HG02571 (cell line): Measurements from ENCODE around the gene CTDSP2.
A peak's percentile ranks its signal among the peaks of the same experiment; 100 is the strongest.
"Not testable (repeated sequence)": the region's sequence is repeated elsewhere in the genome, so short reads cannot be mapped to it uniquely, and the experiment has no call there.

ENCODE experiments used
- ATAC-seq: cut with Tn5 transposase; IDR thresholded peaks from one replicate; pipeline ENCODE4 v1.9.1; 2021; ENCODE audit warnings: mild to moderate bottlenecking, moderate library complexity; ENCODE audit not compliant: unreplicated experiment

CTDSP2 gene

DNA sequence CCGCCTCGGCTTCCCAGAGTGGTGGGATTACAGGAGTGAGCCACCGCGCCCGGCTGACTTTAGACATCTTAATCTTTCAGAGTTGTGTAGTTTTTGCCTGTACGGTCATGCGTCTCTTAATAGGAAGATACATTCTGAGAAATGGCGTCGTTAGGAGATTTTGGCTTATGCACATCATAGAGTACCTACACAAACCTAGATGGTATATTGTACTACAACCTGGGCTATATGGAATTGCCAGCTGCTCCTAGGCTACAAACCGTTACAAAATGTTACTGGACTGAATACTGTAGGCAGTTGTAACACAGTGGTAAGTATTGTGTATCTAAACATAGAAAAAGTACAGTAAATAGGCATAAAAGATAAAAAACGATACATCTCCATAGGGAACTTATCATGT is 62.7 kb downstream of the CTDSP2 start:
- no peak for ATAC-seq

DNA sequence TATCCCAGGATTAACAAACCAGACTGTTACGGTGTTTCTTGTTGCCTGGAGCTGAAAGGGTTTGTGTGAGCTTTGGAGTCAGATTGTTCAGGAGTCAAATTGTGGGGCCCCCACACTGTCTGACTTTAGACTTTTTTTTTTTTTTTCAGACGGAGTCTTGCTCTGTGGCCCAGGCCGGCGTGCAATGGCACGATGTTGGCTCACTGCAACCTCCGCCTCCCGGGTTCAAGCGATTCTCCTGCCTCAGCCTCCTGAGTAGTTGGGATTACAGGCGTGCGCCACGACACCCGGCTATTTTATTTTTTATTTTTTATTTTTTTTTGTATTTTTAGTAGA is 63.1 kb downstream of the CTDSP2 start:
- ATAC-seq: no peak

DNA sequence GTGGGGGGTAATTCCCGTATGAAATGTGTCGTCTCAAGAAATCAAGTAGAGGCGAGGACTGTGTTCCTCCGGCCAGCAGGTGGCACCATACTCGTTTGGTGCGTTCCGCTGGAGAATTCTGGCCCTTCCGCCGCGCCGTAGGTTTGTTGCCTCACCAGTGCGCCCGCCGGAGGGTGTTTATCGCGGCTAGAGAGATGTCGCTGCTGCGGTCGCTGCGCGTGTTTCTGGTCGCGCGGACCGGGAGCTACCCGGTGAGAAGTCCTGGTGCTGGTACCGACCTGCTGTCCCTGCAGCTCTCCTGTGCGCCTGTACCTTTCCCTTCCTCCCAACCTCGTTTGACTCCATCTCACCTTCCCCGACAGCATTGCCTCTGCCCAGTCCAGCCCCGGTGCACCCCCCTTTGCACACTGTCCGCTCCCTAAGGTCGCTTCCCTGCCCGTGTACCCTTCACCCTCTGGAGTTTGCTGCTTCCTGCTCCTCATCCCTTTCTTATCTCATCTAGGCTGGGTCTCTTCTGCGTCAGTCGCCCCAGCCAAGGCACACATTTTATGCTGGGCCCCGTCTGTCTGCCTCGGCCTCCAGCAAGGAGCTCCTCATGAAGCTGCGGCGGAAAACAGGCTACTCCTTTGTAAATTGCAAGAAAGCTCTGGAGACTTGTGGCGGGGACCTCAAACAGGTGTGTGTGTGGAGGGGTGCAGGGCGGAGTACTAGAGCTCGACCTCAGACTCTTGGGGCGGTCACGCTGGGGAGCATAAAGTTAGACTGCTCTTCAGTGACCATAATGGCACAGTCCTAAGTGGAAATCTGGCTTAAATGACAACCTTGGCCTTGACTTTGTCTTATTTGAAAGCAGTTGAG is 63.7 kb downstream of the CTDSP2 start, which contains the start of gene TSFM:
Gene TSFM, plus strand, starts transcription at position 180 of the 858 bp plus-strand sequence. Its CDS starts 15 bp downstream, at position 195.
- peak; percentile 80 for ATAC-seq

DNA sequence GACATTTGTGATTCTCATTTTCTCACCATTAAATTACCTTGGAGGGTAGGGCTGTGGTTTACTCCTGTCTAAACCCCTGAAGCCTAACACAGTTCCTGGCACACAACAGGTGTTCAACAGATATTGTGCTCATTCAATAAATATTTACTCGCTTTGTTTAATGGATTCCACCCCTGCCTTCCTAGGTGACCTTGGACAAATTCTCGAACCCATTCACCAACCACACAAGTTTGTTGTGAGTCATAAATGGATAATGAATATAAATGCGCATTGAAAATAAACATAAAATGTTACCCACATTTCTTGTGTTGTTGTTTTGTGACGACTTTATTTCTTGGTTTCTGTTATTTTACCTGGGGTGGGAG is 64.3 kb downstream of the CTDSP2 start:
- ATAC-seq: no peak

DNA sequence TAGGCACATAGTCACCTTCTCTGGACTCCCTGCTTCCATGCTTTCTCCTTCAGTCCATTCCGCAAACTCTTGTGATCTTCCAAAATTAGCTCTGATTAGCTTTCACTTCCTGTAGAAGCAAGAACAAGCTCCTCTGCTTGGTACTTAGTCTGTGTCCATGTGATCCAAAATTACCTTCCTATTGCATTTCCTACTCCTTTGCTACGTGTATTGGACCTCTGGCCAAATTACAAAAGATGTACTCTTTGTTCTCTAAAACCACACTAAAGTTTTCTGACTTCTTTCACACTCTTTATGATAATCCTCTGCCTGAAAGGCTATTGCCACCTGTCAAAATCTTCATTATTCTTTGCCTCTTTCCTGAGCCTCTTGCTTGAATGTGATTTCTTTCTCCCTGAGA is 64.7 kb downstream of the CTDSP2 start:
- no peak for ATAC-seq

DNA sequence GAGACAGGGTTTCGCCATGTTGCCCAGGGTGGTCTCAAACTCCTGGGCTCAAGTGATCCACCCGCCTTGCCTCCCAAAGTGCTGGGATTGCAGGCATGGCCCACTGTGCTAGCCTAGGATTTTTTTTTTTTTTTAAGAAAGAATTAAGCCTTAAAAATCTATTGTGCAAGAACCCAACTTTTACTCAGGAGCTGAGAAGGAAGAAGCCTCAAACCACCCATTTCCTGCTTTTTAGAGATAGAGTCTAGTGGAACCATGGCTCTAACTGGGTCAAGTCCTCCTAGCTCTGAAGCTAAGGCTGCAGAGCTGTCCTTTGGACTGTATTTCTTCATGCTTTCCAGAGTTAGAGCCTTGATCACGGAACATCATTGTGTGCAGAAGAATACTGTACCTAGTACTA is 65.3 kb downstream of the CTDSP2 start:
- no peak for ATAC-seq

DNA sequence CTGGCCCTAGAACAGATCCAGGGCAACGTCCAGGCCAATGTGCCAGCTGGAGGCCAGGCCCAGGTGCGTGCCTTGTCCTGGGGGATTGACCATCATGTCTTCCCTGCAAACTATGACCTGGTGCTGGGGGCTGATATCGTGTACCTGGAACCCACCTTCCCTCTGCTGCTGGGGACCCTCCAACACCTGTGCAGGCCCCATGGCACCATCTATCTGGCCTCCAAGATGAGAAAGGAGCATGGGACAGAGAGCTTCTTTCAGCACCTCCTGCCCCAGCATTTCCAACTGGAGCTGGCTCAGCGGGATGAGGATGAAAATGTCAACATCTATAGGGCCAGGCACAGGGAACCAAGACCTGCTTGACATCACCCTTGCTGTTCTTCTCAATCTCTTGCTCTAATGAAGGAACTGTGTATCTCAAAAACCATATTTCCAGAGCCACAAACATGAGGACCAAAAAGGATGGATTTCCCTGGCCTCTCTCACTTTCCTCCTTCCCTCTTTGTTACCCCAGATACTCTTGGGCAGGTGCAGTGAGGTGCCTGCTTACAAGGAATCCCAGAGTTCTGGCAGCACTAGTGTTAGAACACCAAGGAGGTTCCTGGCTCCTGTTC is 66.1 kb downstream of the CTDSP2 start:
- no peak for ATAC-seq

DNA sequence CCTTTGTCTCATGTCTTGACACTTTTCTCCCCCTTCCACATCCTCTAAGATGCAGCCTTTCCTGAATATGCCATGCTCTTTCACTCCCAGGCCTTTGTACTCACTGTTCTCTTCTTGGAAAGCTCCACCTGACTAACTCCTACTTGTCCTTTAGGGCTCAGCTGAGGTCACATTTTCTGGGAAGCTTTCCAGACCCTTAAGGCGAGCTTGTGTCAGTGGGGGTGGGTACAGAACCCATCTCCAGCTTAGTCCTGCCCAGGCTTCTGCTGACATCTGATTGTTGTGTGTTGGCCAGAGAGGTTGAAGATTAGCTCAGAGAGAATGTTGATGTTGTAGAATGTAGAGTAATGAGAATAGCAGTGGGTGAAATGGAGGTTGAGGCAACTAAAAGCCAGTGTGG is 66.8 kb downstream of the CTDSP2 start:
- ATAC-seq: no peak

DNA sequence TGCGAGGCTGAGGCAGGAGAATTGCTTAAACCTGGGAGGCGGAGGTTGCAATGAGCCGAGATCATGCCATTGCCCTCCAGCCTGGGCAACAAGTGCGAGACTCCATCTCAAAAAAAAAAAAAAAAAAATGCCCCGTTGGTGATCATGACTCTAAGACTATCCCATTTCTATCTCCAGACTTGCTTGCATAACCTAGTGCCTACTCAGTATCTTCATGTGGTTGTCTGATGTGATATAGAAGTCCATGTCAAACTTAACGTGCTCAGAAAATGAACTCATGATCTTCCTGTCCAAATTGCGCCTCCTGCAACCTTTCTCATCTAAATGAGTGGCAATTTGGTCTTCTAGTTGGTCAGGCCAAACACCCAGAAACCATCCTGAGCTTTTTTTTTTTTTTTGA is 68.6 kb downstream of the CTDSP2 start:
- ATAC-seq: no peak

DNA sequence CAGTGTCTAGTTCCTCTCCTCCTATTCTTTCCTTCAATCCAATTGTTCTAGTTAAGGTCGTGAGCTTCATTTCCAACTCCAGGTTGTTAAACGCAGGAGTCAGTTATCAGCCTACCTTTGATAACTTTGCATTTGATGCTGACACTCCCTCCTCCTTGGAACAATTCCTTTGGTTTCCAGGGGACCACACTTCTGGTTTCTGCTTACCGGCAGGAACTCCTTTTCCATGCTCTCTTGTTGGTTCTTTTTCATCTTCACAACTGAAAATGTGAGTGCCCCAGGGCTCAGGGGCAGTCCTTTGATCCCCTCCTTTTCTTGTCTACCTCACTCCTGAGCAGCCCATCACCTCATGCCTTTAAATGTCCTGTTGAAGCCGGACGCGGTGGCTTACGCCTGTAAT is 69.2 kb downstream of the CTDSP2 start:
- no peak for ATAC-seq

DNA sequence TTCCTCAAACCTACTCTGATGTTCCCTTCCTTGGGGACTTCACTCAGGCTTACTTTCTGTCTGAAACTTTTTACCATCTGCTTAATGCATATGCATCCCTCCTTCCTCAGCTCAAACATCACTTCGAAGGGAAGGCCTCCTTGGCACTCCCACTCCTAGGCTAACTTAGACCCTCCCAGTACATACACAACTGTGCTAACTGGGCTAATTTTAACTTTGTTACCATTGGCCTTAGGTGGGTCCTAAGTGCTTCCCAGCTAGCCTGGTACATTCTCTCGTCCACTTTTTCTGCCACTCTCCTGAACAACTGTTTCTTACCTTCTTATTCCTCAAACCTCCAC is 70.3 kb downstream of the CTDSP2 start:
- no peak for ATAC-seq

DNA sequence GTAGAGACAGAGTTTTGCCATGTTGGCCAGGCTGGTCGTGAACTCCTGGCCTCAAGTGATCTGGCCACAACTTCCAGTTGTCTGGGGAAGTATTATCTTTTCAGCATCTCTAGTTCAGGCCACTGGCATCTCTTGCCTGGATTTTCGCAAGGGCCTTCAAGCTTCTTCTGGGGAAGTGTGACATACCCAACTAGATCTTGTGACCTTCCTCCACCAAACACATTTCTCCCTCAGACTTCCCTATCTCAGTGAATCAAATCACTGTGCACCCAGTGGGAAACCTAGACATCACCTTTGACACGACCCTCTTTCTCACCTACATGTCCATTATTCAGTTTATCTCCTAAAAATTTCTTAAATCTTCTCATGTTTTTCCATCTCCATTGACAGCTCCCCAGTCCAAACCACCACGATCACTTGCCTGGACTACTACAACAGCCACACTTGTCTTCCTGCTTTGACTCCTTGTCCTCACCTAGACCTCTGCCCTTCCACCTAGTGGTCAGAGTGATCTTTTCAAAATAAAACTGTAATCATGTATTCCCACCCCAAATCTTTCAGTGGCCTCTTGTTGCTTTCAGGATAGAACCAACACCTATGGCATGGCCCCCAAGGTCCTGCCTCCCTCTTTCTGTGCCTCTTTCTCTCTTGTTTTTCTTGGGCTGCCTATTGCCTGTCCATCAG is 70.8 kb downstream of the CTDSP2 start:
- ATAC-seq: no peak

DNA sequence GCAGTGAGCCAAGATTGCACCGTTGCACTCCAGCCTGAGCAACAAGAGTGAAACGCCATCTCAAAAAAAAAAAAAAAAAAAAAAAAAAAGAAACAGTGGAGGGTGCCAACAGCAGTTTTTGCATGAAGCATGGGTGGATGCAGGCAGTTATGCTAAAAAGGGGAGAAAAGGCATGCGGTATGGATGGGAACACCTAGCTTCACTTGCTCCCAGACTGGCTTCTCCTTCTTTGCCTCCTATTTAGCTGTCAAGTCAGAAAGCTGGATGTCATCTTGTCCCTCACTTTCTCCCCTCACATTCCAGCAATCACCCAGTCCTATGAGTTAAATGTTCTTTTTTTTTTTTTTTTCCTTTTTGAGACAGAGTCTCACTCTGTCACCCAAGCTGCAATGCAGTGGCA is 71.5 kb downstream of the CTDSP2 start:
- ATAC-seq: no peak

DNA sequence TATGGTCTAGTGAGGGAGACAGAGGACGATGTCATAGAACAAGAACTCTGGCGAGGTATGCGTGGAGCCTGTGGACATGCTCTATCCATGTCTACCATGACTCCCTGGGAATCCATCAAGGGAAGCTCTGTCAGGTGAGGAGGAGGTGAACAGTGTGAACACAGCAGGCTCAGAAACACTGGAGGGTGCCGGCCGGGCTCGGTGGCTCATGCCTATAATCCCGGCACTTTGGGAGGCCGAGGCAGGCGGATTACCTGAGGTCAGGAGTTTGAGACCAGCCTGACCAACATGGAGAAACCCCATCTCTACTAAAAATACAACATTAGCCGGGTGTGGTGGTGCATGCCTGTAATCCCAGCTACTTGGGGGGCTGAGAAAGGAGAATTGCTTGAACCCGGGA is 71.9 kb downstream of the CTDSP2 start:
- ATAC-seq: not testable (repeated sequence)

DNA sequence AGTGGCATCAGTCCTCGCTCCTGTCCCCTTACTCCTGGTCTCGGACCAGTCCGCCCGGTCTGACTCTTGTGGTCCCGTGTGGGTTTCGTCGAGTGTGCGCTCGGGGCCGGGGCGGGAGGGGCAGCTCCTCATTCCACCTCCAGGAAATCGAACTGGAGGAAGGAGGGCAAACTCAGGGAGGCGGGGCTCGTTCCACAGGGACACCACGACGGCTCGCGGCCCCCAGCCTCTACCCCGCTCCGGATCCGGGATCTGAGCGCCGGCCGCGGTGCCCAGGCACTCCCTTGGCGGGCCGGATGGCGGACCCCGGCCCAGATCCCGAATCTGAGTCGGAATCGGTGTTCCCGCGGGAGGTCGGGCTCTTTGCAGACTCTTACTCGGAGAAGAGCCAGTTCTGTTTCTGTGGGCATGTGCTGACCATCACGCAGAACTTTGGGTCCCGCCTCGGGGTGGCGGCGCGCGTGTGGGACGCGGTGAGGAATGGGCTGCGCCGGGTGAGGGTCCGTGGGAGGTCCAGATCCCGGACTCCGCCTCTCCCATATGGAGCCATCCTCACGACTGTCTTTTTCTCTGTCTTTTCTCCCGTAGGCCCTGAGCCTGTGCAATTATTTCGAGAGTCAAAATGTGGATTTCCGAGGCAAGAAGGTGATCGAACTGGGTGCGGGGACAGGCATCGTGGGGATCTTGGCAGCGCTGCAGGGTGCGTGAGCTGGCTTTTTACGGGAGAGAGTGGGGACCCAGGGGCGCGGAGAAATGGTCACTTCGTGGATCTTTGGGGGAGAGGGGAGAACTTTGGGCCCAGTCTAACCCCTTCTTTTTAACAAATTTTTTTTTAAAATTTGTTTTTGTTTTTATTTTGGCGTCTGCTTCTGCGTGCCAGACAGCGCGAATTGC is 73.9 kb downstream of the CTDSP2 start, which contains the start of gene EEF1AKMT3:
Gene EEF1AKMT3, plus strand, starts transcription at position 186 of the 894 bp plus-strand sequence. Its CDS starts 111 bp downstream, at position 297.
- no peak for ATAC-seq

DNA sequence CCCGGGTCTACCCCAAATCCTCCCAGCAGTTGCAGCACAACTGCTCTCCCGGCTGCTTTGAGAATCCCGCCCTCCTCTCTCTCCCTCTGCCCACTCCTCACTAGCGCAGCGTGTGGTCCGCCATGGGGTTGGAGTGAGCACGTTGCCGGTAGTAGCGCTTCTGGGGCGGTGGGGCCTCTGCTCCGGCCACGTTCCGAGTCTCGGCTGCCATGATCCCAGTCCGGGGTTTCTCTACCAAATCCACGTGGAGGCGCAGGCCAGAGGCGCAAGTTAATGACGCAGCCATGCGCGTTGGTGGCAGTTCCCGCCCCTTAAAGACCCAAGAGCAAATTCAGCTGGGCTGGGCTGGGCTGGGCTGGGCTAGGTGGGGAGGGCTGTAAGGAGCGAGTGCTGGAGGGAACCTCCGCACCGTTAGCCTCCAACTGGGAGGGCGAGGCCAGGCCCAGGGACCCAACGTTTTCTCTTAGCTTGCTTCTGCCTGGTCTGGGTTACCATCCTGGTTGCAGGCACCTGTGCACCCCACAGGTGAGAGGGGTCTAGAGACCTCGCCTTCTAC is 74.6 kb downstream of the CTDSP2 start, which contains the start of gene METTL1:
Gene METTL1, minus strand, starts transcription at position 233 of the 556 bp plus-strand sequence. Its CDS starts 22 bp downstream, at position 211.
- peak; percentile 79 for ATAC-seq

DNA sequence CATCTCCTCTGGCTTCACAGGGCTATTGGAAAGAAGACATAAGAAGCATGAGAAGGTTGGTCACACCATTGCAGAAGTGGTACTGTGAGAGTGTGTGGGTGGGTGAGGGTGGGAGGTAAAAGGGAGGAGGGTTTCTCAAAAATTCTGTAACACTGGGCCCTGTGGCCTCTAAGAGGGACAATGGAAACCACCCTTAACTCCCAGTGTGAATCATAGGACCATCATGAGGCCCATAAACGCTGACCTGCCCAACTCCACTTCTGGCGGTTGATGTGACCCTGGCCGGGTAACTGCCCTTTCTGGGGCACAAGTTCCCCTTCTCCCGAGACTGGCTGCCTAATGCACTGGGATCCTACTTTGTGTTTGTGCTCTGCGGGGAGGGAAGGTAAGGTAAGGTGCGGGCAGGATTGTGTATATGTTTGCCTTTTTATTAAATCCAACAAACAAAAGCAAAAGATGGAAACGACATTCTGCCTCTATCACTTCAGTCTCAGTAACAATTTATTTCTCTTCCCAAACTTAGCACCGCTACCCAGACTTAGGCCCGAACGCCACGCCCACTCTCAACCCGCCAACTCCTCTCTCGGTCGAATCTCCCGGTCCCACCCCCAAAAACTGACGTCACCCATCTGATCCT is 75.2 kb downstream of the CTDSP2 start:
- peak; percentile 59 for ATAC-seq

DNA sequence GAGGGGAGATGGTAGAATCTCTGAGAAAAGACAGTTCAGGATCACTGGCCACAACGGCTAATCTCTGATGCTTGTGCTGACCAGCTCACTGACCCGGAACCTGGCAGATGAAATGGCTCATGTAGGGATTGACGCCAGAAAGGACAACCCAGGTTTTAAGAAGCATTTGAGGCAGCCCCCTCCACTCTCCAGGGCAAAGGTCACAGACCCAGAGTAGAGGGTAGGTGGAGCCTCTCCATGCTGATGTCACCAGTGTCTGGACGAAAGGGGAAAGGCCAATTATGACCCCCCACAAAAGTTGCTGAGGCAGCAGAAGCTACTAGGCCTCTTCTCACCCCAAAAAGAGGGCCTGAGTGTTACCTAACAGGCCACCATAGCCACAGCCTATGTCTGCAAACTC is 75.8 kb downstream of the CTDSP2 start:
- no peak for ATAC-seq
